H1 (cell line): Measurements from ENCODE around the gene TMEM266. TPM values are rescaled to one million over a fixed set of nuclear protein-coding genes. Genes with fewer than 3 reads are reported as not detected.

Source experiments
- CTCF ChIA-PET: fragments of 300-600 bp; sonication (Branson Sonifier 250); formaldehyde crosslinking; loops from one replicate; lab custom pipeline; 2021; ENCODE audit not compliant: partially characterized antibody; lab: Charles Lee
- POLR2A ChIA-PET: fragments of 300-600 bp; sonication (Branson Sonifier 250); formaldehyde crosslinking; loops from one replicate; lab custom pipeline; 2021; ENCODE audit warnings: inconsistent platforms; ENCODE audit not compliant: partially characterized antibody; lab: Charles Lee
- DNase-seq, 2 experiments: peaks; one replicate each; pipeline versions ENCODE4 v3.0.0 to v3.0.0-alpha.2; 2010 to 2022; ENCODE audit warnings: low spot score in 2 of 2, low read depth in 1 of 2, mixed read lengths in 1 of 2
- FAIRE-seq: peaks from 2 replicates; lab custom pipeline; 2011; peaks lifted over from hg19 to GRCh38; lab: Jason Lieb, UNC
- H2AFZ ChIP-seq: 2 replicates; pipeline ENCODE4 v1.8.1; 2012; ENCODE audit warnings: low read length, inconsistent platforms
- H2AK5ac ChIP-seq: 2 replicates; pipeline ENCODE4 v1.6.1; 2013; ENCODE audit warnings: low read depth, low read length
- H2BK120ac ChIP-seq: replicated peaks from 2 replicates; pipeline ENCODE3; 2013; ENCODE audit warnings: low read depth, low read length, inconsistent platforms
- H2BK12ac ChIP-seq: 2 replicates; pipeline ENCODE4 v1.6.1; 2013; ENCODE audit warnings: low read depth, low read length
- H2BK15ac ChIP-seq: 2 replicates; pipeline ENCODE4 v1.6.1; 2013; ENCODE audit warnings: low read length
- H2BK20ac ChIP-seq: 2 replicates; pipeline ENCODE4 v1.6.1; 2013; ENCODE audit warnings: low read length
- H2BK5ac ChIP-seq: 2 replicates; pipeline ENCODE4 v1.6.1; 2013; ENCODE audit warnings: low read depth, low read length
- H3K14ac ChIP-seq: 2 replicates; pipeline ENCODE4 v1.6.1; 2013; ENCODE audit warnings: inconsistent platforms; ENCODE audit not compliant: insufficient read length
- H3K18ac ChIP-seq: 2 replicates; pipeline ENCODE4 v1.6.1; 2013; ENCODE audit warnings: low read length; ENCODE audit errors: extremely low read depth
- H3K23ac ChIP-seq: 2 replicates; pipeline ENCODE4 v1.6.1; 2013; ENCODE audit warnings: inconsistent platforms; ENCODE audit not compliant: insufficient read length
- H3K23me2 ChIP-seq: 2 replicates; pipeline ENCODE4 v1.6.1; 2013; ENCODE audit warnings: low read depth, low read length
- H3K27ac ChIP-seq: 2 replicates; pipeline ENCODE4 v1.6.1; 2011; ENCODE audit warnings: low read depth, low read length, inconsistent platforms
- H3K27me3 ChIP-seq, 4 experiments: replicated peaks in 1 of 4; 1 replicate in 1 of 4; 2 replicates in 3 of 4; pipeline versions ENCODE4 v1.6.1 to v1.8.1; 2011 to 2013; ENCODE audit warnings: low read length in 3 of 4, mild to moderate bottlenecking in 3 of 4, inconsistent platforms in 2 of 4, mixed read lengths in 2 of 4, moderate library complexity in 1 of 4; ENCODE audit not compliant: control insufficient read depth in 3 of 4, insufficient read depth in 3 of 4; ENCODE audit errors: extremely low read depth in 1 of 4
- H3K36me3 ChIP-seq, 4 experiments: 2 replicates each; pipeline versions ENCODE4 v1.6.1 to v1.8.1; 2011 to 2013; ENCODE audit warnings: mild to moderate bottlenecking in 4 of 4, low read length in 3 of 4, moderate library complexity in 2 of 4, control low read depth in 1 of 4, inconsistent platforms in 1 of 4; ENCODE audit not compliant: insufficient read depth in 4 of 4, control insufficient read depth in 2 of 4
- H3K4ac ChIP-seq: replicated peaks from 2 replicates; pipeline ENCODE3; 2013; ENCODE audit warnings: low read length, low read depth, mixed read lengths, inconsistent platforms; ENCODE audit not compliant: insufficient read length
- H3K4me1 ChIP-seq, 4 experiments: replicated peaks in 1 of 4; 1 replicate in 1 of 4; 2 replicates in 3 of 4; pipeline versions ENCODE4 v1.6.1 to v1.8.1; 2011 to 2013; ENCODE audit warnings: low read length in 3 of 4, inconsistent platforms in 2 of 4, mixed read lengths in 1 of 4; ENCODE audit not compliant: insufficient read depth in 4 of 4, control insufficient read depth in 3 of 4
- H3K4me2 ChIP-seq, 2 experiments: 2 replicates each; pipeline versions ENCODE4 v1.6.1 to v1.8.1; 2011 to 2013; ENCODE audit warnings: low read depth in 2 of 2, low read length in 2 of 2, control low read depth in 1 of 2, inconsistent platforms in 1 of 2, mild to moderate bottlenecking in 1 of 2; ENCODE audit not compliant: insufficient read depth in 1 of 2
- H3K4me3 ChIP-seq, 4 experiments: fragments of 200-600, 300-600 bp in 1 of 4; sonication (generic), shearing (Covaris generic), sonication (Bioruptor Twin) in 1 of 4; 2 replicates each; pipeline versions ENCODE4 v1.5.1 to v1.8.1; 2011 to 2016; ENCODE audit warnings: low read length in 4 of 4, low read depth in 3 of 4, control low read depth in 2 of 4, inconsistent platforms in 2 of 4, mild to moderate bottlenecking in 2 of 4, mixed read lengths in 1 of 4, moderate library complexity in 1 of 4; ENCODE audit not compliant: insufficient read depth in 2 of 4; ENCODE audit errors: extremely low read depth in 1 of 4
- H3K56ac ChIP-seq: replicated peaks from 2 replicates; pipeline ENCODE3; 2013; ENCODE audit warnings: low read depth, mild to moderate bottlenecking, mixed read lengths, low read length, inconsistent platforms; ENCODE audit not compliant: insufficient read length
- H3K79me1 ChIP-seq: 2 replicates; pipeline ENCODE4 v1.6.1; 2013; ENCODE audit warnings: low read depth, low read length, control low read depth
- H3K79me2 ChIP-seq, 2 experiments: 2 replicates each; pipeline versions ENCODE4 v1.6.1 to v1.8.1; 2012 to 2013; ENCODE audit warnings: low read length in 2 of 2, mild to moderate bottlenecking in 2 of 2, inconsistent platforms in 1 of 2; ENCODE audit not compliant: insufficient read depth in 2 of 2, control insufficient read depth in 1 of 2
- H3K9ac ChIP-seq, 4 experiments: replicated peaks in 1 of 4; 1 replicate in 1 of 4; 2 replicates in 3 of 4; pipeline versions ENCODE4 v1.6.1 to v1.8.1; 2011 to 2013; ENCODE audit warnings: low read depth in 3 of 4, low read length in 3 of 4, control low read depth in 2 of 4, mild to moderate bottlenecking in 2 of 4, moderate library complexity in 2 of 4, inconsistent platforms in 1 of 4; ENCODE audit errors: extremely low read depth in 1 of 4
- H3K9me3 ChIP-seq, 2 experiments: 2 replicates each; pipeline versions ENCODE4 v1.6.1 to v1.8.1; 2012 to 2013; ENCODE audit warnings: mild to moderate bottlenecking in 2 of 2, moderate library complexity in 2 of 2, control low read depth in 1 of 2, inconsistent platforms in 1 of 2, low read depth in 1 of 2, low read length in 1 of 2, mixed read lengths in 1 of 2; ENCODE audit not compliant: insufficient read depth in 2 of 2
- H4K20me1 ChIP-seq, 2 experiments: replicated peaks in 1 of 2; 2 replicates each; pipeline versions ENCODE3 to v1.8.1; 2011 to 2013; ENCODE audit warnings: inconsistent platforms in 2 of 2, low read length in 2 of 2, mild to moderate bottlenecking in 1 of 2; ENCODE audit not compliant: insufficient read depth in 2 of 2, control insufficient read depth in 1 of 2
- H4K5ac ChIP-seq: 2 replicates; pipeline ENCODE4 v1.6.1; 2013; ENCODE audit warnings: low read length, low read depth, mixed read lengths, inconsistent platforms; ENCODE audit not compliant: insufficient read length
- H4K8ac ChIP-seq: 2 replicates; pipeline ENCODE4 v1.8.0; 2013; ENCODE audit warnings: mild to moderate bottlenecking, moderate library complexity, low read length, inconsistent platforms; ENCODE audit not compliant: insufficient read depth; ENCODE audit errors: extremely low read depth
- H4K91ac ChIP-seq: replicated peaks from 2 replicates; pipeline ENCODE3; 2013; ENCODE audit warnings: low read length, mixed read lengths, inconsistent platforms; ENCODE audit not compliant: insufficient read length
- BCL11A ChIP-seq, 2 experiments: IDR thresholded peaks; one replicate each; pipeline ENCODE4 v1.6.1; 2011; ENCODE audit warnings: low read depth in 2 of 2, low read length in 2 of 2, mild to moderate bottlenecking in 2 of 2
- BRCA1 ChIP-seq: IDR thresholded peaks from 2 replicates; pipeline ENCODE4 v1.6.1; 2012; ENCODE audit warnings: low read depth, low read length, improper control_type of control experiment
- CBX5 ChIP-seq: fragments of 300-800, 300-1000 bp; sonication (generic); IDR thresholded peaks from 2 replicates; pipeline ENCODE4 v1.7.1; 2016; ENCODE audit warnings: antibody characterized with exemption, low read length, low read depth
- CBX8 ChIP-seq: fragments of 300-800, 300-1000 bp; sonication (generic); IDR thresholded peaks from 2 replicates; pipeline ENCODE4 v1.7.1; 2016; ENCODE audit warnings: low read depth, low read length, borderline replicate concordance
- CHD1 ChIP-seq: IDR thresholded peaks from 2 replicates; pipeline ENCODE4 v1.6.1; 2012; ENCODE audit warnings: low read depth, low read length, improper control_type of control experiment
- CTBP2 ChIP-seq: IDR thresholded peaks from 2 replicates; pipeline ENCODE4 v1.7.0; 2011; ENCODE audit warnings: borderline replicate concordance, mild to moderate bottlenecking, moderate library complexity, mixed read lengths, low read length; ENCODE audit not compliant: insufficient read depth, insufficient read length
- KDM5A ChIP-seq: fragments of 200-600 bp; IDR thresholded peaks from 2 replicates; pipeline ENCODE4 v1.7.1; 2012; ENCODE audit warnings: mild to moderate bottlenecking, low read length, inconsistent platforms, mixed read lengths
- POU5F1 ChIP-seq: IDR thresholded peaks from 2 replicates; pipeline ENCODE4 v1.6.1; 2011; ENCODE audit warnings: low read depth, mild to moderate bottlenecking, low read length, moderate library complexity
- RXRA ChIP-seq: IDR thresholded peaks from 2 replicates; pipeline ENCODE4 v1.6.1; 2011; ENCODE audit warnings: low read depth, mild to moderate bottlenecking, low read length, moderate library complexity; ENCODE audit not compliant: insufficient read depth
- SAP30 ChIP-seq: fragments of 300-600 bp; sonication (generic); IDR thresholded peaks from 2 replicates; pipeline ENCODE4 v1.7.1; 2012; ENCODE audit warnings: low read length, moderate library complexity, mild to moderate bottlenecking, inconsistent platforms; ENCODE audit not compliant: insufficient read depth, insufficient replicate concordance
- SP2 ChIP-seq: IDR thresholded peaks from 2 replicates; pipeline ENCODE4 v1.6.1; 2012; ENCODE audit warnings: mild to moderate bottlenecking, low read length, inconsistent platforms
- TAF7 ChIP-seq: optimal IDR thresholded peaks from 2 replicates; pipeline ENCODE3; 2011; ENCODE audit warnings: low read depth, mild to moderate bottlenecking, inconsistent platforms, low read length, moderate library complexity, borderline replicate concordance
- TCF12 ChIP-seq: IDR thresholded peaks from 2 replicates; pipeline ENCODE4 v1.6.1; 2011; ENCODE audit warnings: low read depth, mild to moderate bottlenecking, low read length
- WGBS, 2 experiments: shearing (Covaris generic) in 1 of 2; methylation state at CpG; one replicate each; pipeline versions ENCODE4 v1.1.6 to v1.1.7; 2013 to 2015; ENCODE audit warnings: low lambda C conversion rate in 2 of 2, mixed read lengths in 2 of 2, inconsistent platforms in 1 of 2, low coverage in 1 of 2, missing lambda C conversion rate in 1 of 2; ENCODE audit not compliant: insufficient replicate concordance in 2 of 2, insufficient coverage in 1 of 2, insufficient read length in 1 of 2; ENCODE audit errors: extremely low coverage in 1 of 2, missing lambda C conversion rate in 1 of 2; 5-methylcytosine and 5-hydroxymethylcytosine counted together
- polyA plus RNA-seq, 7 experiments: library from polyadenylated mRNA; depleted of rRNA in 3 of 7; stranded (reverse) in 5 of 7; unstranded in 2 of 7; fragments of >200 nt in 5 of 7; fragments of 200-250 nt in 2 of 7; gene quantifications; 1 replicate in 5 of 7; 2 replicates in 1 of 7; 4 replicates in 1 of 7; pipeline versions ENCODE4 v1.2.1 to v1.2.3, GENCODE V29; 2011 to 2013; ENCODE audit warnings: missing spikeins in 2 of 7, mixed read lengths in 2 of 7
- total RNA-seq: library from RNA; stranded (reverse); fragmentation: NEBNext Ultra II Directional; extraction: Animal tissue kit (Norgen Biotek cat#: 25700); gene quantifications from 2 replicates; pipeline ENCODE4 v1.2.1, GENCODE V29; 2021
- TF ChIP-seq, protein P1 (sequence below): IDR thresholded peaks from 2 replicates; pipeline ENCODE4 v1.6.1; 2011; ENCODE audit warnings: low read depth, mild to moderate bottlenecking, low read length; ENCODE audit not compliant: insufficient read depth

Gene TMEM266
- total and polyA plus RNA-seq, 2 of the 8 experiments (the other 6 are each of a cell fraction or from before 2014, with no cell fraction given) = 2.6 TPM

DNA sequence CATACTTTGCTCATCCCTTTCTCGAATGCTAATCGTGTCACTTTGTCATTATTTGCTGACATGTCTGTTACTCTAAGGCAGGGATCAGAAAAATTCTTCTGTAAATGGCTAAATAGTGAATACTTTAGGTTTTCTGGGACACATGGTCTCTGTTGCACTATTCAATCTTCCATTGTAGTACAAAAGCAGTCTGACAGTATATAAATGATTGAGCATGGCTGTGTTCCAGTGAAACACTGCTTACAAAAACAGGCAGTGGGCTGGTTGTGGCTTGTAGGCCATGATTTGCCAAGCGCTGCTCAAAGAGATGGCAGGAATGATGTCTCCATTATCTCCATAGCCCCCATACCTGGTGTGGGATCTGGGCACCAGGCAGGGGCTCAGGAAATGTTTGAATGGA lies 45.6 kb downstream of the TMEM266 start:
- Histone ChIP-seq H3K23ac (no peak overlapping the region), H4K8ac (no peak overlapping the region), H2BK20ac (no peak overlapping the region), H2BK5ac (no peak overlapping the region), H3K23me2 (0 out of 2 replicates have a peak, but pooled peaks cover 2% of the 10 kb centered on the region), H3K18ac (no peak overlapping the region), H3K36me3 (no peaks in the 10 kb centered on the region), H4K20me1 (no peaks in the 10 kb centered on the region), H3K79me2 (no peaks in the 10 kb centered on the region; a peak in 1 of 4 replicates), H4K5ac (no peak overlapping the region), H3K27me3 (no peaks in the 10 kb centered on the region), H3K9ac (no peak overlapping the region), H2BK120ac (no peak overlapping the region), H2AFZ (no peak overlapping the region), H3K4ac (no peak overlapping the region), H3K4me2 (no peak overlapping the region), H2AK5ac (no peak overlapping the region), H2BK15ac (no peak overlapping the region), H3K27ac (no peak overlapping the region), H3K56ac (no peak overlapping the region), H2BK12ac (no peak overlapping the region), H3K79me1 (no peaks in the 10 kb centered on the region), H3K4me1 (peaks cover 0 to 5% (median 3%) of the 10 kb centered on the region in 4 experiments; a peak in 5 of 7 replicates), H3K9me3 (no peaks in the 10 kb centered on the region), H4K91ac (no peak overlapping the region), H3K14ac (no peak overlapping the region), H3K4me3 (no peak overlapping the region)
- ChIA-PET CTCF (interaction anchor here (1.0 kb wide), 1 partner anchor 34 kb away, joined by 4 read pairs; no protein-coding TSS in a partner anchor), POLR2A (no interaction called here)
- FAIRE-seq (no peak), DNase-seq (no peak)
- 92% methylated on average over 3 of the region's 3 CpGs; no CpG with 5 or more reads in 1 of the 2 experiments for WGBS, 2 experiments
- TF ChIP-seq CBX5 (no peak), CBX8 (no peak), CHD1 (no peak), RXRA (no peak), SAP30 (no peak), KDM5A (no peak), SP2 (no peak), BCL11A (IDR thresholded peaks at IDR 0.05; ENCODE audit: low read depth in 2 of 2, low read length in 2 of 2) (no peak), BRCA1 (no peak), TCF12 (no peak), CTBP2 (no peak), POU5F1 (no peak), TAF7 (no peak)
- TF ChIP-seq, protein P1, sequence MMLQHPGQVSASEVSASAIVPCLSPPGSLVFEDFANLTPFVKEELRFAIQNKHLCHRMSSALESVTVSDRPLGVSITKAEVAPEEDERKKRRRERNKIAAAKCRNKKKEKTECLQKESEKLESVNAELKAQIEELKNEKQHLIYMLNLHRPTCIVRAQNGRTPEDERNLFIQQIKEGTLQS = no peak
